ENCODE data around the gene ZBTB7A.

Gene ZBTB7A

GRCh38 chr19:4094291-4094690 lies 27.6 kb upstream of the ZBTB7A start:
- no peak overlapping the region for H3K4me2 ChIP-seq (ENCODE audit: low read depth, low read length, poor library complexity, severe bottlenecking)
- no peaks in the 10 kb centered on the region for H3K9me3 ChIP-seq (ENCODE audit: insufficient read depth, low read depth, low read length)
- H3K79me2 ChIP-seq (ENCODE audit: insufficient read depth, low read length) = peaks cover 9% of the 10 kb centered on the region; the same call in 1 of the 2 replicates
- H3K9ac ChIP-seq (ENCODE audit: low read depth, low read length, poor library complexity, severe bottlenecking) = no peak overlapping the region
- H3K27me3 ChIP-seq (ENCODE audit: insufficient read depth, low read length, poor library complexity, severe bottlenecking) = no peaks in the 10 kb centered on the region
- H3K4me3 ChIP-seq (ENCODE audit: low read length, poor library complexity, severe bottlenecking) = no peak overlapping the region
- H4K20me1 ChIP-seq (ENCODE audit: insufficient read depth, low read length, poor library complexity, severe bottlenecking) = no peaks in the 10 kb centered on the region
- peaks cover 8% of the 10 kb centered on the region; the same call in 1 of the 2 replicates for H3K36me3 ChIP-seq (ENCODE audit: insufficient read depth, low read length)
- peaks cover 2% of the 10 kb centered on the region for H3K4me1 ChIP-seq (ENCODE audit: insufficient read depth, low read length, poor library complexity, severe bottlenecking)
- no peaks in the 10 kb centered on the region for H3F3A ChIP-seq (ENCODE audit: low read depth)
- no peak overlapping the region for H2AFZ ChIP-seq (ENCODE audit: low read length)
- TF ChIP-seq CTCF (conservative IDR thresholded peaks at IDR 0.05; ENCODE audit: low read length) = no peak
- no peak for TF ChIP-seq EZH2phosphoT487 (IDR thresholded peaks at IDR 0.05; ENCODE audit: borderline replicate concordance)
- H3K9me2 ChIP-seq (replicated peaks; ENCODE audit: low read depth, low read length) = no peaks in the 10 kb centered on the region

- H3K9me2 ChIP-seq (replicated peaks; ENCODE audit: low read depth, low read length) = no peaks in the 10 kb centered on the region
- H3F3A ChIP-seq (ENCODE audit: low read depth) = no peaks in the 10 kb centered on the region
- no peak overlapping the region for H3K4me3 ChIP-seq (ENCODE audit: low read length, poor library complexity, severe bottlenecking)
- TF ChIP-seq EZH2phosphoT487 (IDR thresholded peaks at IDR 0.05; ENCODE audit: borderline replicate concordance) (no peak), CTCF (conservative IDR thresholded peaks at IDR 0.05; ENCODE audit: low read length) (no peak)
- H3K9me3 ChIP-seq (ENCODE audit: insufficient read depth, low read depth, low read length) = no peaks in the 10 kb centered on the region
- peaks cover 9% of the 10 kb centered on the region; the same call in 1 of the 2 replicates for H3K79me2 ChIP-seq (ENCODE audit: insufficient read depth, low read length)
- peaks cover 7% of the 10 kb centered on the region for H3K4me1 ChIP-seq (ENCODE audit: insufficient read depth, low read length, poor library complexity, severe bottlenecking)
- no peak overlapping the region for H2AFZ ChIP-seq (ENCODE audit: low read length)
- no peaks in the 10 kb centered on the region for H3K27me3 ChIP-seq (ENCODE audit: insufficient read depth, low read length, poor library complexity, severe bottlenecking)
- no peak overlapping the region for H3K4me2 ChIP-seq (ENCODE audit: low read depth, low read length, poor library complexity, severe bottlenecking)
- peaks cover 2% of the 10 kb centered on the region; the same call in 1 of the 2 replicates for H3K36me3 ChIP-seq (ENCODE audit: insufficient read depth, low read length)
- H4K20me1 ChIP-seq (ENCODE audit: insufficient read depth, low read length, poor library complexity, severe bottlenecking) = no peaks in the 10 kb centered on the region
- H3K9ac ChIP-seq (ENCODE audit: low read depth, low read length, poor library complexity, severe bottlenecking) = no peak overlapping the region
These were observed 27.0 kb upstream of the ZBTB7A start for GRCh38 chr19:4093643-4094175.

- H3K9me2 ChIP-seq (replicated peaks; ENCODE audit: low read depth, low read length) = no peaks in the 10 kb centered on the region
- H3K9me3 ChIP-seq (ENCODE audit: insufficient read depth, low read depth, low read length) = no peaks in the 10 kb centered on the region
- peaks cover 18% of the 10 kb centered on the region for H3K4me1 ChIP-seq (ENCODE audit: insufficient read depth, low read length, poor library complexity, severe bottlenecking)
- no peaks in the 10 kb centered on the region for H3K27me3 ChIP-seq (ENCODE audit: insufficient read depth, low read length, poor library complexity, severe bottlenecking)
- no peak for TF ChIP-seq CTCF (conservative IDR thresholded peaks at IDR 0.05; ENCODE audit: low read length)
- peaks cover 4% of the 10 kb centered on the region; the same call in 1 of the 2 replicates for H3F3A ChIP-seq (ENCODE audit: low read depth)
- no peak overlapping the region for H2AFZ ChIP-seq (ENCODE audit: low read length)
- no peaks in the 10 kb centered on the region for H3K36me3 ChIP-seq (ENCODE audit: insufficient read depth, low read length)
- H3K4me3 ChIP-seq (ENCODE audit: low read length, poor library complexity, severe bottlenecking) = peak overlapping the region; percentile 74
- H3K4me2 ChIP-seq (ENCODE audit: low read depth, low read length, poor library complexity, severe bottlenecking) = peak overlapping the region; percentile 79
- H3K79me2 ChIP-seq (ENCODE audit: insufficient read depth, low read length) = peaks cover 9% of the 10 kb centered on the region; the same call in 1 of the 2 replicates
- H3K9ac ChIP-seq (ENCODE audit: low read depth, low read length, poor library complexity, severe bottlenecking) = peak overlapping the region; percentile 73
- H4K20me1 ChIP-seq (ENCODE audit: insufficient read depth, low read length, poor library complexity, severe bottlenecking) = no peaks in the 10 kb centered on the region
These were observed 23.9 kb upstream of the ZBTB7A start for GRCh38 chr19:4090356-4091220.

Measured in Loucy (cell line).